Raji (cell line): ENCODE measurements around the gene COLGALT1.
A peak's percentile ranks its signal among the peaks of the same experiment; 100 is the strongest.

Experiments
- POLR2A ChIP-seq: IDR thresholded peaks from 2 replicates; pipeline ENCODE4 v1.6.1; 2011; ENCODE audit warnings: low read depth, low read length, control low read depth; ENCODE audit not compliant: insufficient read depth

Gene COLGALT1

GRCh38 chr19:17604372-17605025, 49.0 kb downstream of the COLGALT1 start:
- no peak for TF ChIP-seq POLR2A

GRCh38 chr19:17605117-17605516, 49.7 kb downstream of the COLGALT1 start:
- no peak for TF ChIP-seq POLR2A

- peak; percentile 98 for TF ChIP-seq POLR2A
These were observed 50.5 kb downstream of the COLGALT1 start for GRCh38 chr19:17605761-17606589.

- no peak for TF ChIP-seq POLR2A
These were observed 51.2 kb downstream of the COLGALT1 start for GRCh38 chr19:17606590-17607185.

GRCh38 chr19:17607936-17608335, 52.5 kb downstream of the COLGALT1 start:
- no peak for TF ChIP-seq POLR2A

GRCh38 chr19:17610384-17610783, 54.9 kb downstream of the COLGALT1 start:
- TF ChIP-seq POLR2A: no peak

GRCh38 chr19:17611462-17612244, 56.2 kb downstream of the COLGALT1 start:
- no peak for TF ChIP-seq POLR2A

GRCh38 chr19:17614476-17614875, 59.0 kb downstream of the COLGALT1 start:
- TF ChIP-seq POLR2A: no peak

- no peak for TF ChIP-seq POLR2A
These were observed 60.6 kb downstream of the COLGALT1 start for GRCh38 chr19:17615889-17616685.

GRCh38 chr19:17616686-17616960, 61.2 kb downstream of the COLGALT1 start:
- TF ChIP-seq POLR2A: no peak

GRCh38 chr19:17616961-17617806, 61.7 kb downstream of the COLGALT1 start:
- no peak for TF ChIP-seq POLR2A

GRCh38 chr19:17617807-17618192, 62.4 kb downstream of the COLGALT1 start:
- no peak for TF ChIP-seq POLR2A

- no peak for TF ChIP-seq POLR2A
These were observed 62.9 kb downstream of the COLGALT1 start for GRCh38 chr19:17618281-17618903.
